NOMO-1 (cell line): ENCODE results near the gene LGI4.
"Not testable (repeated sequence)": the region's sequence is repeated elsewhere in the genome, so short reads cannot be mapped to it uniquely, and the experiment has no call there.

Source experiments
- DNase-seq, 2 experiments: peaks; one replicate each; lab custom pipeline; 2025; ENCODE audit not compliant: unreplicated experiment in 2 of 2; lab: John Stamatoyannopoulos, UW

Gene LGI4

DNA sequence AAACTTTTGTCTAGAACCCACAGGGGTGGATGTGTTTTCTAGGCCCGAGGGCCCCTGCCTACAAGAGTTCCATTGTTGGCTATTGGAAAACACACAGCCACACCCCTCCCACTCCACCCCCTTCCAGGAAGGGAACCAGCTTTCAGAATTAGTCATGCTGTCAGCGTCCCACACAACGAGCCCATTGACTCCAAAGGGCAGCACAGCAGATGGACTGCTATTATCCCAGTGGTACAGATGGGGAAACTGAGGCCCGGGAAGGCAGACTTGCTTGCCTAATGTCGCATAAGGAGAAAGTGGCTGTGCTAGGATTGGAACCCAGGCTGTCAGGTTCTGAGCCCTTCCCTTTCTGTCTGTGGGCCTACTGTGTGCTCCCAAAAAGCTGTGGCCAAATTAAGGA is 27.3 kb downstream of the LGI4 start:
- no peak for DNase-seq

DNA sequence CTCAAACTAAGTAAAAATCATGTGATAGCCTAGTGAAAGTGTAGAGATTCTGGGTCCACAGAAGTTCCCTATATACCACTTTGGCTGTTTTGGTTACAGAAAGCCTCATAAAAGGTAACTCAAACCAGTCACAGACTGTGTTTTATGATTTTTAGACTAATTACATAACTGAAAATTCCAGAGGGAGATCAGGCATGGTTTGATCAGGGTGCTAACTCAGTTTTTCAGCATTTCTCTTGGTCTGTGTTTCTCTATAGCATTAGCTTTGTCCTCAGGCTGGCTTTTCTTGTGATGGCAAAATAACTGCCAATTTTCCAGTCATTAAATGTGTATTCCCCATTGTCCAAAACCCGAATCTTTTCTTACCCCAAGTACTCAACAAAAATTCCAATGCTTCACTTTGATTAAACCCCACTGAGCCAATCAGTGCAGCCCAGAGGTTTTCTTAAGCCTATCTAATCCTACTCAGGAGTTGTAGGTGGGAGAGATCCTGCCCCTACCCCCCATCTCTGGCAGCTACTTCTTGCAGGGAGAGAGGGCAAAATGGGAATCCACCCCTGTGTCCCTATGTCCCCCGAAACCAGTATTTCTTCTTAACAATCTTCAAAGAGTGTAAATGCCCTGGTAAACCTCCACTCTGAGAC is 27.8 kb downstream of the LGI4 start:
- DNase-seq = no peak

DNA sequence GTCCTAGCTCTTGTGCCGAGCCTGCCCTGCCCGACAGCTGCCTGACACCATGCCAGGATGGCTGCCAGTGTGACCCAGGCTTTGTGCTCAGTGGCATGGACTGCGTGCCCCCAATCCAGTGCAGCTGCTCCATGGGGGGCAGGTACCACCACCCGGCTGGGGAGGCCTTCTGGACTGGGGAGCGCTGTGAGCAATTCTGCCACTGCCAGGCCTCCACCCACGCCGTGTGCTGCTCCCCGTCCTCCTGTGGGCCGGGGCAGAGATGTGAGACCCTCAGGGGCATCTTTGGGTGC is 28.6 kb downstream of the LGI4 start:
- DNase-seq = no peak

DNA sequence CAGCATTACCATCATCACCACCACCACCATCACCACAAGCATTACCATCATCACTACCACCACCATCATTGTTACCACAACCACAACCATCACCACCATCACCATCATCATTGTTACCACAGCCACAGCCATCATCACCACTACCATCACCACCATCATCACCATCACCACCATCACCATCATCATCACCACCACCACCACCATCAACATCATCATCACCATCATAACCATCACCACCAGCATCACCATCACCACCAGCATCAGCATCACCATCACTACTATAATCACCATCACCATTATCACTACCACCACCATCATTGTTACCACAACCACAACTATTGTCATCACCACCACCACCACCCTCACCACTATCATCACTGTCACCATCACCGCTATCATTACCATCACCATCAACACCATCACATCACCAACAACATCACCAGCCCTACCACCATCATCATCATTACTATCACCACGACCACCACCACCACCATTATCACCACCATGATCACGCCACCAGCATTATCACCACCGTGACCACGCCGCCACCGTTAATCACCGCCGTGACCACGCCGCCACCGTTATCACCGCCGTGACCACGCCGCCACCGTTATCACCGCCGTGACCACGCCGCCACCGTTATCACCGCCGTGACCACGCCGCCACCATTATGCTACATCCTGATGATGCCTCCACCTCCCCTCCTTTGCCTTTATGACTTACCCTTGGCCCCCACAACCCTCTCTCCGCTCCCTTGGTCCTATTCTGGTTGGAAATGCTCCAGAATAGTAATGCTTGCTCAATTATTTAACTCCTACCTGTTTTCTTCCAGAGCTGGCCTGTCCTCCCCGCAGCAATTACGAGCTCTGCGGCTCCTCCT is 29.2 kb downstream of the LGI4 start:
- DNase-seq = no peak

DNA sequence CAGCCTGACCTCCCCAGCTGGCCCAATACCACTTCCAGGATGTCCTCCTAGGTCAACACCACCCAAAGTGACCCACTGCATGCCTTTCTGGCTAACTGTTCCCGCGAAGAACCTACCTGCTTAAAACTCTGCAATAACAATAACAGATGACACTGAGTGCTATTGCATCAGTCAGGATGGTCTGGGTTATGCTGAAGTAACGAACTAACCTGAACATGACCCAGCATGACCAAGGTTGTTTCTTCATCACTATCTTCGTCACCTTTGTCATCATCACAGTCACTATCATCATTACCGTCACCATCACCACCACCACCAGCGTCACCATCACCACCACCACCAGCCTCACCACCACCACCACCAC is 29.8 kb downstream of the LGI4 start:
- DNase-seq = no peak

DNA sequence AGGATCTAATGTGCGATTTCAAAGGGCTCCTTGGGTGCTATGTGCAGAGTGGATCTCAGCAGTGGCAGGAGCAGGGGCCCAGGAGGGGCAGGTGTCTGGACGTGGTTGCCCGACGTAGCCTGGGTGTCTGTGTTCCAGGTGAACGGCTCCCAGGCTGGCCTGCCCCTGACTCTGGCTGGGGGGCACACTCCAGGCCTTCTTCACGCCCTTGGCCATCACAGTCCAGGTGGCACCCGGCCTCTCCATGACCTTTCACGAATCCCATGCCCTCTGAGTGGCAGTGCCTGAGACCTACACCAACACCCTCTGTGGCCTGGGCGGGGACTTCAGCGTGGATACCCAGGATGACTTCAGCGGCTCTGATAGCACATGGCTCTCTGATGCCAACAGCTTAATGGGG is 30.5 kb downstream of the LGI4 start:
- DNase-seq = no peak

DNA sequence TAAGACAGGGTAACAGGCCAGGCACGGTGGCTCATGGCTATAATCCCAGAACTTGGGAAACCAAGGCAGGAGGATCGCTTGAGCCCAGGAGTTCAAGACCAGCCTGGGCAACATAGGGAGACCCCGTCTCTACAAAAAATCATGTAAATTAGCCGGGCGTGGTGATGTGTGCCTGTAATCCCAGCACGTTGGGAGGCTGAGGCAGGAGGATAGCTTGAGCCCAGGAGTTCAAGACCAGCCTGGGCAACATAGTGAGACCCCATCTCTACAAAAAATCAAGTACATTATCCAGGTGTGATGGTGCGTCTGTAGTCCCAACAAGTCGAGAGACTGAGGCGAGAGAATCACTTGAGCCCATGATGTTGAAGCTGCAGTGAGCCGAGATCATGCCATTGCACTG is 31.2 kb downstream of the LGI4 start:
- DNase-seq = not testable (repeated sequence)

DNA sequence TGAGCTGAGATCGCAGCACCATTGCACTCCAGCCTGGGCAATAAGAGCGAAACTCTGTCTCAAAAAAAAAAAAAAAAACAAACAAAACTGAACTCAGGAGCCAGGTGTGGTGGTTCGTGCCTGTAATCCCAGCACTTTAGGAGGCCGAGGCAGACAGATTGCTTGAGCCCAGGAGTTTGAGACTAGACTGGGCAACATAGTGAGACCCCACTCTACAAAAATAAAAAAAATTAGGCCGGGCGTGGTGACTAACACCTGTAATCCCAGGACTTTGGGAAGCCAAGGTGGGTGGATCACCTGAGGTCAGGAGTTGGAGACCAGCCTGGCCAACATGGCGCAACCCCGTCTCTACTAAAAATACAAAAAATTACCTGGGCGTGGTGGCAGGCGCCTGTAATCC is 32.9 kb downstream of the LGI4 start:
- DNase-seq = not testable (repeated sequence)

DNA sequence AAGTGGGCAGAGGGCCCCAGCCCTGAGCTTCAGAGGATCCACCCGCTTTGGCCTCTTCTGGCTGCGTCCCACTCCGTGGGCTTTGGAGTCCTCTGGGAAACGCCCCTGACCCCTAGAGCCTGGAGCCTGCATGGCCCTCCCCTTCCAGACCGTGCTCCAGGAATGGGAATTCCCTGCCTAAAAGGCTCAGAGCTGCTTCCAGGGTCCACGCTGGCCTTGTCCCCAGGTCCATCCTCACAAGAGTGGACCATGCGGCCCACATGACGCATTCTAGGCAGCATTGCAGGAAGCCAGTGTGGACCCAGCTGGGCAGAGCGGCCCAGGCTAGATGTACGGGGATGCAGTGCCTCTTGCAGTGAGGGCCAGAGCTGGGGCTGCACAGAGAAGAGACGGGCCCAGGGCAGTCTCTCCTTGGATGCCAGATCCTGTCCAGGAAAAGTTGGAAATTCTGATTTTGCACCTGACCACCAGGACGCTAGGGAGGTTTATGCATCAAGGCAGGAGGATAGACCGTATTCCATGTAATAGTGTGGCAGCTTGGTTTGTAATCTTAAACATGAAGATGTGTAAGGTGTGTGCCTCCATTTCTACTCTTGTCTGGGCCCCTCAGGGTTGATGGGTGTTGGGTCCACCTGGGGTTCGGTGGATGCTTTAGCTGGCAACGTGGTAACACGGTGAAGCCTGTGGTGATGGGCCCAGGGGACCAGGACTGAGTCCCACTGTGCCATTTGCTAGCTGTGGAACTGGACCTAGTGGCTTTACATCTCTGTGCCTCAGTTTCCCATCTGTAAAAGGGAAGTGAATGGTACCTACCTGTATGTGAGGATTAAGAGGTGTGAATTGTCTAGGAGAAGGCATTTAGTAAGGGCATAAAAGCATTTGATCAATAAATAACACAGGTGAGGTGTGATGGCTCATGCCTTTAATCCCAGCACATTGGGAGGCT is 34.0 kb downstream of the LGI4 start:
- DNase-seq = no peak

DNA sequence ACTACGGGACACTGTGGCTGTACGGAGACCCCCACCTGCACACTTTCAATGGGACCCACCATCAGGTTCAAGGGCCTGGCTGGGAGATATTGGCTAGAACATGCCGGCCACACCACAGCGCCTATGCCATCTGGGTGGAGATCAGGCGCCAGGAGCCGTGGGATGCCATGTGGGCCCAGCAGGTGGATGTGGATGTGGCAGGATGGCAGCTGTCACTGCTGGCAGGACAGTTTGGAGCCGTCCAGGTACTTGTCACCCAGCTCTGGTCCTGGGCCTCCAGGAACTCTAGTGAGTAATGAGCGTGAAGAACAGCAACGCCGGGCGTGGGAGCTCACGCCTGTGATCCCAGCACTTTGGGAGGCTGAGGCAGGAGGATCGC is 35.0 kb downstream of the LGI4 start:
- no peak for DNase-seq

DNA sequence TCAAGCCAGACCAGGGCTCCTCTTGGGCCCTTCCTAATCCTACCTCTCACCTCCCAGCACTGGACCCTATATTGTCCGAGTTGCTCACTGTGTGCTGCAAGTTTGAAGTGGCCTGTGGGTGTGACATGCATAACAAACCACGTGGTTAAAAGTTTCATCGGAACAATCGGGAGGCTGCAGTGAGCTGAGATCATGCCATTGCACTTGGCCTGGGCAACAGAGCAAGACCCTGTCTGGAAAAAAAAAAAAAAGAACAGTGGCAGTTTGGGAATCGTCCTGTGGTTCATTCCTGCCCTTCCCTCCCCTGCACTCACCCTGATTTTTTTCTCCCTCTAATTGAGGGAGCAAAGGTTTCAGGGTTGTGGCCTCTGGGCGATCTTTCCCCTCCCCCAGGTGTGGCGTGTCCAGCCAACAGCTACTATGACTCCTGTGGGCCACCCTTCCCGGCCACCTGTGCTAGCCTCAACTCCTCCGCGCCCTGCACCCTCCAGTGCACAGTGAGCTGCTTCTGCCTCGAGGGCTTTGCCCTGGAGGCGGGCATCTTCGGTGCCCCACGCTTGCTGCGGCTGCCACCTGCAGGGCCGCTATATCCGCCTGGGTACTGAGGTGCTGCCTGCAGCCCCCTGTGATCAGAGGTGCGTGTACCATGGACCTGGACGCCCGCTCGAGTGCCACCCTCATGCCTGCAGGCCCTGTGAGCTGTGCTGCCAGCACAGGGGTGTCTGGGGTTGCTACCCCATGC is 35.5 kb downstream of the LGI4 start:
- no peak for DNase-seq

DNA sequence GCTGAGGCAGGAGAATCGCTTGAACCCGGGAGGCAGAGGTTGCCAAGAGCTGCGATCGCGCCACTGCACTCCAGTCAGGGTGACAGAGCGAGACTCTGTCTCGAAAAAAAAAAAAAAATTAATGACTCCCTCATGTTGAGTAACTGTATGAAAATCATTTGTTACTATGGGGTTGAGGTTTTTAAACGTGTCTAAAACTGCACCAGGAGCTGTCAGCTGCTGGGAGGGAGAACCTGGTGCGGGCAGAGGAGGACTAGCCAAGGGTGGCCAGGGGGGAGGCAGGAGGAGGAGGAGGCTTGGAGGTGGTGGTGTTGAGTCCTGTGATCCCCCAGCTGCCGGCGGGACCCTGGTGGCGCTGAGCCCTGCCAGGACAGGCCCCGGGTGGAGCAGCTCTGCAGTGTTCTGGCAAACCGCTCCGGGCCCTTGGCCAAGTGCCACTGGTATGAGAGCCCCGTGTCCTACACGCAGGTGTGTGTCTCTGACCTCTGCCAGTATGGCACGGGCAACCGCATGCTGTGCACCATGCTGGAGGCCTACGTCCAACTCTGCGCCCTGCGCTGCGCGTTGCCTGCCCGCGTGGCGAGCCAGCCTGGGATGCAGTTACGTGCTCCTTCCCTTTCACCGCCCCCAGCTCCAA is 36.3 kb downstream of the LGI4 start:
- no peak for DNase-seq

DNA sequence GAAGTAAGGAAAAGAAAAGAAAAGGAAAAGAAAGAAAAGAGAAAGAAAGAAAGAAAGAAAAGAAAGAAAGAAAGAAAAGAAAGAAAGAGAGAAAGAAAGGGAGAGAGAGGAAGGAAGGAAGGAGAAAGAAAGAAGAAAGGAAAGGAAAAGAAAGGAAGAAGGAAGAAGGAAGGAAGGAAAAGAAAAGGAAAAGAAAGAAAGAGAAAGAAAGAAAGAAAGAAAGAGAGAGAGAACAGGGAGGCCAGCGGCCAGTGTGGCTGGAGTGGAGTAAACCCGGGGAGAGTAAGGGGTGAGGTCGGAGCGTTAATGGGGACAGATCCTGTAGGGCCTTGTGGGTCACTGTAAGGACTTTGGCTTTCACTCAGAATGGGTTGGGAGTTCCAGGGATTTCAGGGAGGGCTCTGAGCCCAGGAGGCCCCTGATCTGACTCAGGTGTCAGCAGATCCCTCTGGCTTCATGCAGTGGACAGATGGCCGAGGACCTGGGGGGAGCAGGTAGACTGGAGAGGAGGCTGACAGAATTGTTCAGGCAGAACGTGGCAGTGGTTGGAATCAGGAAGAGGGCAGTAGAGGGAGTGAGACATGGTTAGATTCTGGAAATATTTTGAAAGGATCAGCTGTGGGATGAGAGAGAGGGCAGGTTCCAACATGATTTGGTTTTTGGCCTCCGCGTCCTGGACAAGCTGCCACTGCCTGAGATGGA is 39.0 kb downstream of the LGI4 start:
- no peak for DNase-seq

DNA sequence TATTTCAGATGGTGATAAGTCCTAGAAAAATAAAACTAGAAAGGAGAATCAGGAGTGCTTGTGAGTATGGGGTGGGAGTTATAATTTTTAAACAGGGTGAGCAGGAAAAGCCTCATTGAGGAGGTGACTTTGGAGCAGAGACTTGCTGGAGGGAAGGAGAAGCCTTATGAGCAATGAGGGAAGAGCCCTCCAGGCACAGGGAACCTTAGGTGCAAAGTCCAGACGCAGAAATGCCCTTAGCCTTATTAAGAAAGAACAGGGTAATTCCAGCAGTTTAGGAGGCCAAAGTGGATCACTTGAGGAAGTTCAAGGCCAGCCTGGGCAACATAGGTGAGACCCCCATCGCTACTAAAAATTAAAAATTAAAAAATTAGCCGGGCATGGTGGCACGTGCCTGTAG is 40.2 kb downstream of the LGI4 start:
- DNase-seq = no peak

DNA sequence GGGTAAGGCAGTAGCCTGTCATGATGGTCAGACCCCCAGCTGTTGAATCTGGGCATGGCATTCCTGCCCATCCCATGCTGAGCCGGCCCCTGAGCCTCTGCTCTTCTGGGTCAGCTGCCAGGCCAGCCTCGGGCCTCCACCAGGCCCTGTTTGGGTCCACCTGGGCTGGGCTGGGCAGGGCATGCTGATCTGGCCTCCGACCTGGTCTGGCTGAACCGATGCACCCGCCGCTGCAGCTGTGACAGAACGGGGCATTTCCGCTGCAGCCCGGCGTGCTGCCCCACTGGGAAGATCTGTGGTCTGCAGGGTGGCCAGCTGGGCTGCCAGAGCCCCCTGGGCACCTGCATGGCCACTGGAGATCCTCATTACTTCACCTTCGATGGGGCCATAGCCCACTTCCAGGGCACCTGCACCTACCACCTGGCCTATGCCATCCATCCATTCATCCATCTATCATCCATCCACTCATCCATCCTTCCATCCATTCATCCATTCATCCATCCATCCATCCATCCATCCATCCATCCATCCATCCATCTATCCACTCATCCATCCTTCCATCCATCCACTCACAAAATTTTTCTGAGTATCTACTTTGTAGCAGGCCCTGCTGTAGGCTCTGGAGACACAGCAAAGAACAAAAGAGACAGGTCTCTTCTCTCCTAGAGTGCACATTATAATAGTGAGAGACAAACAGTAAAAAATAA is 40.8 kb downstream of the LGI4 start:
- DNase-seq = no peak

DNA sequence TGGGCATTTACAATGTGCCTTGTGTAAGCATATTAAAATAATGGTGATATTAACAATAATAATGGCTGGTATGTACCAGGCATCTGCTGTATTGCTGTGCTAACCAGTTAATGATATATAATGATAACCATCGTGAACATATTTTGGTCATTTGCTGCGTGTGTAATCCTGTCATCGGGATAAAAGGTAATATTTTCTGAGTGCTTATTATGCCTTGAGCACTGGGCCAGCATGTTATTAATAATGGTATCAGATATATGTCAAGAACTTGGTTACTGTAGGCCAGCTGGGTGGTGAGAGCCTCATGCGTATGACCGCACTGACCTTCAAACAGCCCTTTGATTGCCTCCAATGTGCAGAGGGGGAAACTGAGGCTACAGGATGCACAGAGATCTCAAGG is 41.4 kb downstream of the LGI4 start:
- DNase-seq = no peak

DNA sequence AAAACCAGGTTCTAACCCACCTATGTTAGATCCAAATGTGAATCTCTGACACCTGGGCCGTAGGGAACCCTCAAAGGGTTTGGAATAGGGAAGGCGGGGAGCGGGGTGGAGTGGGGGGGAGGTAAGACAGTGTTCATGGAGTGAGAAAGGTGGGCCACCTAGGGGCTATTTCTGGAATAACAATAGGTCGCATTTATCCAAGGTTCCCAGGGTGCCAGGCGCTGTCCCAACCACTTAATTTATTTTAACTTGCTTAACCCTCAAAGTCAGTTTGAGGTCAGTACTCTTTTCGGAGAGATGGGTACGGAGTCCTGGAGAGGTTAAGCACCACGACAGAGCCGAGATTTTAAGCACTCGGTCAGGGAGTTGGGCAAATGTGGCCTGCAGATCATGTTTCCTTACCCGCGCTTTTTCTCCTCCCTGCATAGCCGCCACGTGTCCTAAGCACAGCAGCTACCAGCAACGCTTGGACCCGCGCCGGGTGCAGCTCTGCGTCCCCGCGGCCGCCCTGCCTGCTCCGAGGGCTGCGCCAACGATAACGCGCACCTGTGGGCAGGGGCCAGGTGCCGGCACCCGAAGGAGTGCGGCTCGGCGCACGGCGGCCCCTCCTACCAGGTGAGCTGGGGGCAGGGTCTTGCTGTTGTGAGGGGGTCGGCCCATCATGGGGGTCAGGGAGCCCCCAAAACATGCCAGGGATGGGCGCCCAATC is 44.2 kb downstream of the LGI4 start:
- peak in 1 of 2 experiments; percentile 13 for DNase-seq

DNA sequence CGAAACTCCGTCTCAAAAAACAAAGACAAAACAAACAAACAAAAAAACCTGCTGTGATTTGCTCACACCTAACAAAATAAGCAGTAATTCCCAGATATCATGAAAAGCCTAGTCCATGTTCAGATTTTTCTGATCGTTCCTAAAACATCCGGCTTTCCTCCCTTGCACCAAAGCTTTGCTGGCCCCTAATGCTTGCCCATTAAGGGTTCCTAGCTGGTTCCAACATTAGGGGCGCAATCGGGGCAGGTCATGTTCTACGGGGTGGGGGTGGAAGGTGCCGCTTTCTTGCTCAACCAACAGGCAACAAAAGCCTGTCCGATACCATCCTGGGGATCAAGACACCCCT is 44.7 kb downstream of the LGI4 start:
- DNase-seq = no peak

DNA sequence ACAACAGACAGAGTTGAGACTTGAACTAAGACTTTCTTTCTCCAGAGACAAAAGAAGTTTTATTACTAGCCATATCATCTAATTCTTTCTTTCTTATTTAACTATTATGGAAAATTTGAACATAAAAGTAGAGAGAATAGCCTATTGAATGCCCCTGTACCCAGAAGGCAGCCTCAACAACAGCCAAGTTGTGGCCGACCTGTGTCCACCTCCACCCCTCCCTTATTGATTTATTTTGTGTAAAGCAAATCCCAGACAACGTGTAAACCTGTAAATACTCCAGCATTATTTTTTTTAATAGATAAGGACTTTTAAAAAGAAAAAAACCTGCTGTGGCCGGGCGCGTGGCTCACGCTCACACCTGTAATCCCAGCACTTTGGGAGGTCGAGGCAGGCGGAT is 45.3 kb downstream of the LGI4 start:
- no peak for DNase-seq
